Skeletal muscle satellite cell (primary cell): ENCODE results near the gene WDFY2.

ENCODE experiments used
- H3K27me3 ChIP-seq: 2 replicates; pipeline ENCODE4 v1.7.0; 2013; ENCODE audit warnings: low read length; ENCODE audit not compliant: control insufficient read depth, insufficient read depth
- H3K36me3 ChIP-seq: 2 replicates; pipeline ENCODE4 v1.7.0; 2013; ENCODE audit warnings: mild to moderate bottlenecking, control low read depth, low read length; ENCODE audit not compliant: insufficient read depth
- H3K4me1 ChIP-seq: 2 replicates; pipeline ENCODE4 v1.7.0; 2013; ENCODE audit warnings: low read length; ENCODE audit not compliant: control insufficient read depth, insufficient read depth
- H3K4me2 ChIP-seq: 2 replicates; pipeline ENCODE4 v1.7.0; 2013; ENCODE audit warnings: mild to moderate bottlenecking, low read length
- H3K4me3 ChIP-seq: 2 replicates; pipeline ENCODE4 v1.7.0; 2013; ENCODE audit warnings: low read length
- H3K9ac ChIP-seq: 2 replicates; pipeline ENCODE4 v1.7.0; 2013; ENCODE audit warnings: mild to moderate bottlenecking, low read depth, low read length, moderate library complexity
- H3K9me3 ChIP-seq: replicated peaks from 2 replicates; pipeline ENCODE4 v1.7.0; 2013; ENCODE audit warnings: mild to moderate bottlenecking, control low read depth, low read length

WDFY2 gene

DNA sequence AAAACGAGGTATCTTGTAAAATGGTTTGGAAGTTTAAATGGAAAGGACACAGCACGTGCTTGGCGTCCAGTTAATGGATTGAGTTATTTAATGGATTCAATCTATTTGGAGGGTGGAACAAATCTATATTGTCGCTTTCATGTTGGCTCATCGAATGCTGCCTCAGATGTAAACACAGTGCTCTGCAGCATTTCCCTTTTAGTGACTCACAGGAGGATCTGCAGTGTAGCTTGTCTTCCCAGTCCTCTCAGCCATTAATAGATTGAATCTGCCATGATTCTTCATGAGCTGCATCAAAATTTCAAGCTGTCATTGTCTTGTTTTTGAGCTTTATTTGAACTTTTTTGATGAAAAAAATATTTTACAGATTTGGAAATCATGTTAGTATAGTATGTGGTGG lies 175.0 kb downstream of the WDFY2 start:
- no peaks in the 10 kb centered on the region for H3K27me3 ChIP-seq
- no peak overlapping the region for H3K9ac ChIP-seq
- H3K4me1 ChIP-seq, result peaks cover 9% of the 10 kb centered on the region
- H3K9me3 ChIP-seq, result no peaks in the 10 kb centered on the region
- H3K4me2 ChIP-seq, result no peak overlapping the region
- peaks cover 80% of the 10 kb centered on the region for H3K36me3 ChIP-seq
- no peak overlapping the region for H3K4me3 ChIP-seq

DNA sequence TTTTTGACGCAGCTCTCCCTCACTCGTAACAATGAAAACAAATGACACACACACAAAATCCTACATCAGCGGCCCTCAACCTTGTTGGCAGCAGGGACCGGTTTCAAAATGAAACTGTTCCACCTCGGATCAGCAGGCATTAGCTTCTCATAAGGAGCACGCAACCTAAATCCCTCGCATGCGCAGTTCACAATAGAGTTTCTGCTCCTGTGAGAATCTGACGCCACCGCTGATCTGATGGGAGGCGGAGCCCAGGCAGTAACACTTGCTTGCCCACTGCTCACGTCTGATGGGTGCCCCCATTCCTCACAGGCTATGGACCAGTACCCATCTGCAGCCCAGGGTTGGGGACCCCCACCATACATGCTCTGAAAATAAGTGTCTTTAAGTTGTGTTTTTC lies 176.3 kb downstream of the WDFY2 start:
- Histone ChIP-seq H3K4me2 (no peak overlapping the region), H3K27me3 (no peaks in the 10 kb centered on the region), H3K36me3 (peaks cover 79% of the 10 kb centered on the region), H3K4me1 (peaks cover 18% of the 10 kb centered on the region), H3K9ac (no peak overlapping the region), H3K9me3 (no peaks in the 10 kb centered on the region), H3K4me3 (no peak overlapping the region)

DNA sequence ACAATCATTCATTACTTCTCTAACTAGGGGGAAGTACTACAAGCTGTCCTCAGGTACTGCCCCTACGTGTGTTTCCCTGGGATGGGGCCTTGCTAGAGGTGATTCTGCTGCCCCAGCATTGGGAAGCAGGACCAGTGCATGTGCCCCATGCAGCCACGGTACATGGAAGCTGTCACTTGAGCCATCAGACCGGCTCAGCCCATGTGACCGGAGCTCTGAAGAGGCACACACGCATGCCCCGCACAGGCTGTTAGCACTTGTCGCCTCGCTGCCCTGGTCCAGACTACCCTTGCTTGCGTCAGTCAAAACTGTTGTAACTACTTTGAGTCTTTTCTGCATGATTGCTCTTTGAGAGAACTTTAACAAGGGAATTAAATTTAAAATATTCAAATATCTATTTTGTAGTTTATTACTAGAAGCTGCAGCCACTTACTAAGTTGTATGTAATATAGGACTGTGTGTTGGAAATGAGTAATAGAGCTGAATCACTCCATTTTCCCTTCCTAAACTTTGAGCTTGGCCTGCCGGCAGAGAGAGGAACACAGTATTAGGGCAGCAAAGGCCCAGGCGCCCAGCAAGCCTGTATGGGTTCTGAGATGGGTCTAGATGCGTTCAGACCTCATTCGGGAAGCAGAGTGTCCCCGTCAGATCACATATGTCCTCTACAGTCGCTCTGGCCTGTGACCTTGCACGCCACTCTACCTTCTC lies 177.5 kb downstream of the WDFY2 start:
- no peak overlapping the region for H3K4me2 ChIP-seq
- H3K4me1 ChIP-seq, result peaks cover 18% of the 10 kb centered on the region
- H3K27me3 ChIP-seq, result no peaks in the 10 kb centered on the region
- H3K9me3 ChIP-seq, result no peaks in the 10 kb centered on the region
- H3K9ac ChIP-seq, result no peak overlapping the region
- H3K36me3 ChIP-seq, result peaks cover 79% of the 10 kb centered on the region
- no peak overlapping the region for H3K4me3 ChIP-seq

DNA sequence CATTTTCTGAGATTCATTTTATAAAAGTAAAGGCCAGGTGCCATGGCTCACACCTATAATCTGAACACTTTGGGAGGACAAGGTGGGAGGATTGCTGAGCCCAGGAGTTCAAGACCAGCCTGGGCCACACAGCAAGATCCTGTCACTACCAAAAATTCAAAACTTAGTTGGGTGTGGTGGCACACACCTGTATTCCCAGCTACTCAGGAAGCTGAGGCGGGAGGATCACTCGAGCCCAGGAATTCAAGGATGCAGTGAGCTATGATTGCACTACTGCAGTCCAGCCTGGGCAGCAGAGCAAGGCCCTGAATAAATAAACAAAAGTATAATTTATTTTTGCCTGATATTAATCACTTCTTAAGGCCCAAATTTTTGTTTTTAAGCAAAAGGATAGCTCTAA lies 179.2 kb downstream of the WDFY2 start:
- peaks cover 18% of the 10 kb centered on the region for H3K4me1 ChIP-seq
- no peak overlapping the region for H3K9ac ChIP-seq
- H3K36me3 ChIP-seq, result peaks cover 79% of the 10 kb centered on the region
- H3K4me2 ChIP-seq, result no peak overlapping the region
- no peaks in the 10 kb centered on the region for H3K27me3 ChIP-seq
- H3K9me3 ChIP-seq, result no peaks in the 10 kb centered on the region
- H3K4me3 ChIP-seq, result no peak overlapping the region

DNA sequence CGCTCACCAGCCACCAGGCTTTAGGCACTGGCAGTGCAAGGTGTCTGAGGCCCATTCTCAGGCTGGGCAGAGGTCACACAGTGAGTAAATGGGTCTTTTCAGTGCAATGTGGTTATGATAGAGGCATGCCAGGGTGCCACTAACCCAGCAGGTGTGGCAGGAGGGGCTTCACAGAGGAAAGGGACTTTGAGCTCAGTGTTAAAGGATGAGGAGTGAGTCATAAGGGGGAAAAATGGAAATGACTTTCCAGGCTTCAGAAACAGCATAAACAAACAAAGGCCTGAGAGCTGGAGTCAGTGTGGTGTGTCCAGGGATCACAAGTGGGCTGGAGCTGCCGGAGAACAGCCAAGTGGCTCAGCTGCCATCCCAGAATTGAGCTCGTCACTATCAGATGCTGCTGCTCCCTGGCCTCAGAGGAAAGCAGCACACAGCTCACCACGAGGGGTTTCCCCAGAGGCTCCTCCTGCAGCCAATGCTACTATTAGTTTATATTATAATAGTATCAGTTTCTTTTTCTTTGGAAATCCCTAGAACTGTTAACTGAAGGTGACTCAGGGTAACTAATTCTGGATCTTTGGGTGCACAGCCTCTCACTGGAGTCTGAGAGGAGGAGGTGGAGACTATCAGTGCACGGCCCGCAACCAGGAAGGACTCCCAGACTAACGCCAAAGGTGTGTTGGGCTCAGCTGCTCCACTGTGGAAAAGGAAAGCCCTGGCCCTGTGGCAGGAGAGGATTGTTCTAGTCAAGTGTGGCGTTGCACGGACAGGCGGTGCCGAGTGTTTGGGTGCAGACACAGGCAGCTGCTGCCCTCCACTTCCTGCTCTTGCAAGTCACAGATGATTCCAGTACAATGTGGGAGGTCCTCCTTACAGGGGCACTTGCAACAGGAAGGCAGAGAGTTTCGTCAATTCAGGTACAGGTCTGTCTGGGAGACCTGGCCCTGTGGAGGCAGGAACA lies 180.2 kb downstream of the WDFY2 start:
- peak overlapping the region; percentile 64 for H3K4me2 ChIP-seq
- peak overlapping the region; percentile 22 for H3K9ac ChIP-seq
- peaks cover 75% of the 10 kb centered on the region for H3K36me3 ChIP-seq
- H3K4me3 ChIP-seq, result no peak overlapping the region
- H3K9me3 ChIP-seq, result no peaks in the 10 kb centered on the region
- no peaks in the 10 kb centered on the region for H3K27me3 ChIP-seq
- peaks cover 20% of the 10 kb centered on the region for H3K4me1 ChIP-seq

DNA sequence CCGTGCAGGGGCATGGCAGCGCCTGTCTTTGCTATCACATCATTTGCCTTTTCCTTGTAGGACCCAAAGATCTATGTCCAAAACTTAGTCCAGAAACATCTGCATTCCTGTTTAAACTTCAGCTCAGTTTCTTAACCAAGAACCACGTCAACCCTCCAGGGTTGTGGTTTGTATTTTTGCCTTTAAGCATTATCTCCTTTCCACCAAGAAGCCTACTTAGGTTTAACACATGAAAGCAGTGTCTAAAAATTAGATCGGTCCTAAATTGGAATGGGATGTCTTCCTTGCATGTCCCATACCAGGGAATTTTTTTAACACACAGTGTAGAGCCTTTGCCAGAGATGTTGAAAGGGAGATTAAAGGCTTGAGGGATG lies 180.9 kb downstream of the WDFY2 start:
- H3K36me3 ChIP-seq, result peaks cover 69% of the 10 kb centered on the region
- H3K27me3 ChIP-seq, result no peaks in the 10 kb centered on the region
- H3K4me3 ChIP-seq, result no peak overlapping the region
- H3K4me2 ChIP-seq, result peak overlapping the region; percentile 64
- H3K4me1 ChIP-seq, result peaks cover 24% of the 10 kb centered on the region
- no peaks in the 10 kb centered on the region for H3K9me3 ChIP-seq
- H3K9ac ChIP-seq, result peak overlapping the region; percentile 22

DNA sequence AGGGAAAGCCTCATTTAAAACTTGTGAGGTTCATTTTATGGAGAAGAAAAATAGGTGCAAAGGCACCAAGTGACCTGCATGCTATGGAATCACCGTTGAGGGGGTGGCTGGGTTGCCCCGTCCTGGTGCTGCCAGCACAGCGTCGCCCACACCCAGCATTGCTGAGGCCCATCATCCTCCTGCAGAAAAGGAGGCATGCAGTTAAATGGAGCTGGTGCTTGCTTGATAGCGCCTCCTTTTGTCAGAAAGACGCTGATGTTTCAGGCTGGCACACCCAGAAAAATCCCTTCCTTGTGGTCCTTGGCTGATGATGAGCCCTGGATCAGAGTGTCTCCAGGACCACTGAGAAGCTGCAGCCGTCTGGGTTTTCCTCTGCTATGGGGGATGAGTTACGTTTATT lies 182.8 kb downstream of the WDFY2 start:
- Histone ChIP-seq H3K4me2 (no peak overlapping the region), H3K4me1 (peaks cover 20% of the 10 kb centered on the region), H3K36me3 (peaks cover 52% of the 10 kb centered on the region), H3K4me3 (no peak overlapping the region), H3K9ac (no peak overlapping the region), H3K9me3 (no peaks in the 10 kb centered on the region), H3K27me3 (no peaks in the 10 kb centered on the region)

DNA sequence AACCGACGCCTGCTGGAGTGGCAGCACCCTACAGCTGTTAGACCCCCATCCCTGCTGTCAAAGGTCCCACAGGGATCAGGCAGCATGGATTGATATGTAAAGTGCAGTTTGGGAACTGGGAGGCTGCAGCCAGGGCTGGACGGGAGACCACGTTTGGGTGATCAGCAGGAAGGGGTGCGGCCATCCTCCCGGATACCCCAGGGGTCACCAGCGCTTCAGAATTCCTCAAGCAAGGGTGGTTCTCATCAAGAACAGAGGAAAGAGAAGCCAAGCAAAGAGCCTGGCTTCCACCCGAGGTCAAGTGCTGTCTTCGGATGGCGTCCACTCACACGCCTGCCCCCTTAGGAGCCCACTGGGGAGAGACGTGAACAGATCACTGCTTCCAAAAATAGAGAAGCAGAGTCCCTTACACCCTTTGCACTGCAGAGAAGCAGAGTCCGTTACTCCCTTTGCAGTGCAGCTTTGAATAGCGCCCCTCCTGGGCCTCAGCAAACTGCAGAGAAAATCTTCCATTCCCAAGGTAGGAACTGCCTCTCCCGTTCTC lies 184.2 kb downstream of the WDFY2 start:
- no peak overlapping the region for H3K9ac ChIP-seq
- peaks cover 20% of the 10 kb centered on the region for H3K4me1 ChIP-seq
- H3K4me3 ChIP-seq, result no peak overlapping the region
- peaks cover under 1% of the 10 kb centered on the region for H3K27me3 ChIP-seq
- peaks cover 39% of the 10 kb centered on the region for H3K36me3 ChIP-seq
- H3K4me2 ChIP-seq, result no peak overlapping the region
- no peaks in the 10 kb centered on the region for H3K9me3 ChIP-seq

DNA sequence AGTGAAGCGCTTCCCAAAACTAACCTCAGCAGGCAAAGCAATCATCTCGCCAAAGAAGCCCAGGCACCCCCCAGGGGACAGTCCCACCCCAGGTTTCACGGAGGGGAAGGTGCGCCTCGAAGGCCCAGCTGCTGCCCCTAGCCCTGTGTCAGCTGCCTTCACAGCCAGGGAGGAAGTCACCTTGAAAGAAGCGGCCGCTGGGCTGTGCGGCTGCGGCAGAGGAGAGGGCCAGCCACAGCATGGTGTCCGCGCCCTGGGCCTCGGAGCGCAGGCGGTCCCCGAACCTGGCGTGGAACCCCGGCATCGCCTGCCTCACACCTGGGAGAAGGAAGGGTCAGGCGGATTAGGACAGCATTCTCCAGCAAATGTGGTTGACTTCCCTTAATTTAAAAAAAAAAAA lies 184.7 kb downstream of the WDFY2 start:
- no peaks in the 10 kb centered on the region for H3K9me3 ChIP-seq
- peaks cover 6% of the 10 kb centered on the region for H3K27me3 ChIP-seq
- H3K36me3 ChIP-seq, result peaks cover 39% of the 10 kb centered on the region
- peaks cover 18% of the 10 kb centered on the region for H3K4me1 ChIP-seq
- H3K4me3 ChIP-seq, result no peak overlapping the region
- H3K9ac ChIP-seq, result no peak overlapping the region
- H3K4me2 ChIP-seq, result no peak overlapping the region

DNA sequence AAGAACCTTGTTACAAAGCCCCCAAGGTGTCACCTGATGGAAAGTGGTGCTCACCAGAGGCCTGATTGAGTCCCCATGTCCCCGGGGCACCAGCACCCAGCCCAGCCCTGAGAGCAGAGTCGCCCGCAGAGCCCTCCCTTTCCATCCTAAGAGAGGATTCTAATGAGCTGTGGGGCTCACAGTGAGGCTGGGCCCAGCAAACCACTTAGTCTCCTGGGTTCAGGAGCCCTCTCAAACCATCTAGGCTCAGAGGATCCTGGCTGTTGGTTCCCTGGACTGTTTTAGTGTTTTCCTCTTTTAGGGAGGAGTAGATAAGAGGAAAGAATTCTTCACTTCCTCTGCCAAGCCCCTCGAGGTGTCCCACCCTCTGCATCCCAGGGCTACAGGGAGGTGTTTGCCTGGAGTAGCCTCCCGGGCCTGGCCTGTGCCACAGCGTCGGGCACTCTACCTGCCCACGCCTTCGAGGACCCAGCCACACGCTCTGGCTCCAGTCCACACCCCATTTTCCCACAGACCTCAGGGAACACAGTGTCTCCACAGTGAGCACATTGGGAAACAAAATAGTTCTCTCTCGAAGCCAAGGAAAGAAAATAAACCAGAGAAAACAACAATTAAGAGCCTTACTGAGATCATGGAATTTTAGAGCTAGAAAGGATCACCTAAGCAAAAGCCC lies 185.3 kb downstream of the WDFY2 start:
- Histone ChIP-seq H3K27me3 (peaks cover 6% of the 10 kb centered on the region), H3K4me1 (peaks cover 12% of the 10 kb centered on the region), H3K36me3 (peaks cover 39% of the 10 kb centered on the region), H3K9me3 (no peaks in the 10 kb centered on the region), H3K4me3 (no peak overlapping the region), H3K4me2 (no peak overlapping the region), H3K9ac (no peak overlapping the region)

DNA sequence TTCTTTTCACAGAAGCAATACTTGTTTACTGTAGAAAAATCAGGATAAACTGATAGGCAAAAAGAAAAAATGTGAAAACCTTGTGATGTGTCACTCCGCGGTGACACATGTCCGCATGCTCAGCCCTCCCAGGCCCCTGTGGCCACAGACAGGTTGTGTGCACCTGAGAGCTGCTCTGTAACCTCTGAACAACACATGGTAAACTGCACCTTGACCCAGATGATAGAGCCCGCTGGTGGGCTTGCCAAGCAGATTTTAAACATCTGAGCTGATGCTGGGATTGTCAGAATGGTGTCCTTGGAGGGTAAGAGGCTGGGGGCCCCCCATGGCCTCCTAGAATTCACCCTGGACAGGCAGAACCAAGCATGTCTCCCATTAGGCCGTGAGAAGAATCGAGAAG lies 185.9 kb downstream of the WDFY2 start:
- Histone ChIP-seq H3K36me3 (peaks cover 33% of the 10 kb centered on the region), H3K27me3 (peaks cover 6% of the 10 kb centered on the region), H3K9ac (no peak overlapping the region), H3K4me1 (peaks cover 6% of the 10 kb centered on the region), H3K4me3 (no peak overlapping the region), H3K9me3 (no peaks in the 10 kb centered on the region), H3K4me2 (no peak overlapping the region)
